ENCODE results near the gene LMTK3. TPM values are rescaled to one million over a fixed set of nuclear protein-coding genes. Genes with fewer than 3 reads are reported as not detected.

Gene LMTK3
- total RNA-seq, 1 donor from 2014 or later: 0.67 TPM

GRCh38 chr19:48513289-48514122, 1.9 kb upstream of the LMTK3 start:
- H3K27me3 Mint-ChIP-seq (ENCODE audit: low read depth): peaks cover 8% of the 10 kb centered on the region
- peaks cover 12% of the 10 kb centered on the region for H3K4me1 Mint-ChIP-seq (ENCODE audit: low read depth)
- H3K36me3 Mint-ChIP-seq (ENCODE audit: low read depth): no peaks in the 10 kb centered on the region
- no peak for DNase-seq (ENCODE audit: low spot score)
- H3K4me3 Mint-ChIP-seq (ENCODE audit: unreplicated experiment): no peak overlapping the region
- H3K27ac Mint-ChIP-seq (ENCODE audit: unreplicated experiment): no peak overlapping the region
- TF ChIP-seq, protein P1, sequence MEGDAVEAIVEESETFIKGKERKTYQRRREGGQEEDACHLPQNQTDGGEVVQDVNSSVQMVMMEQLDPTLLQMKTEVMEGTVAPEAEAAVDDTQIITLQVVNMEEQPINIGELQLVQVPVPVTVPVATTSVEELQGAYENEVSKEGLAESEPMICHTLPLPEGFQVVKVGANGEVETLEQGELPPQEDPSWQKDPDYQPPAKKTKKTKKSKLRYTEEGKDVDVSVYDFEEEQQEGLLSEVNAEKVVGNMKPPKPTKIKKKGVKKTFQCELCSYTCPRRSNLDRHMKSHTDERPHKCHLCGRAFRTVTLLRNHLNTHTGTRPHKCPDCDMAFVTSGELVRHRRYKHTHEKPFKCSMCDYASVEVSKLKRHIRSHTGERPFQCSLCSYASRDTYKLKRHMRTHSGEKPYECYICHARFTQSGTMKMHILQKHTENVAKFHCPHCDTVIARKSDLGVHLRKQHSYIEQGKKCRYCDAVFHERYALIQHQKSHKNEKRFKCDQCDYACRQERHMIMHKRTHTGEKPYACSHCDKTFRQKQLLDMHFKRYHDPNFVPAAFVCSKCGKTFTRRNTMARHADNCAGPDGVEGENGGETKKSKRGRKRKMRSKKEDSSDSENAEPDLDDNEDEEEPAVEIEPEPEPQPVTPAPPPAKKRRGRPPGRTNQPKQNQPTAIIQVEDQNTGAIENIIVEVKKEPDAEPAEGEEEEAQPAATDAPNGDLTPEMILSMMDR (IDR thresholded peaks at IDR 0.05): no peak
- H3K9me3 Mint-ChIP-seq (ENCODE audit: low read depth): no peaks in the 10 kb centered on the region

- Mint-ChIP-seq H3K4me3 (ENCODE audit: unreplicated experiment) (no peak overlapping the region), H3K27me3 (ENCODE audit: low read depth) (peaks cover 8% of the 10 kb centered on the region), H3K9me3 (ENCODE audit: low read depth) (no peaks in the 10 kb centered on the region), H3K36me3 (ENCODE audit: low read depth) (no peaks in the 10 kb centered on the region), H3K27ac (ENCODE audit: unreplicated experiment) (no peak overlapping the region), H3K4me1 (ENCODE audit: low read depth) (peaks cover 12% of the 10 kb centered on the region)
- DNase-seq (ENCODE audit: low spot score): no peak
- TF ChIP-seq, protein P1 (IDR thresholded peaks at IDR 0.05): no peak
Measured at GRCh38 chr19:48512504-48513288, 1.1 kb upstream of the LMTK3 start.

DNA sequence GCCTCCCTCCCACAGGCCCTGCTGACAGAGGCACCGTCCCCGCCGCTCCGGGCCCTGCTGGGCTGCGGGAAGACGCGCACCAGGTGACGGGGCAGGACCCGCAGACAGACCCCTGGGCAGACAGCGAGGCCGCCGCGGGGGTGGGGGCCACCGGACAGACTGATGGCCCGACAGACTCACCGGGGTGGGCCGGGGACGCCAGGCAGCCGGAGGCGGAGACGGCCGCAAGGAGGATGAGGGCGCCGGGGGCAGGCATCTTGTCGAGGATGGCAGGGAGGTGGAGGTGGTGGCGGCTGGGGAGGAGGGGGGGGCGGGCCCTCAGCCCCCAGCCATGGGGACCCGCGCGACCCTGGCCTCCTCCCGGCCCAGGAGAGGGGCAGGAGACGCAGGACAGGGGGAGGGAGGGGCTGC, 309 bp downstream of the LMTK3 start:
- no peak for DNase-seq (ENCODE audit: low spot score)
- no peaks in the 10 kb centered on the region for H3K36me3 Mint-ChIP-seq (ENCODE audit: low read depth)
- H3K4me1 Mint-ChIP-seq (ENCODE audit: low read depth): peaks cover 12% of the 10 kb centered on the region
- H3K27ac Mint-ChIP-seq (ENCODE audit: unreplicated experiment): no peak overlapping the region
- peaks cover 8% of the 10 kb centered on the region for H3K27me3 Mint-ChIP-seq (ENCODE audit: low read depth)
- H3K9me3 Mint-ChIP-seq (ENCODE audit: low read depth): no peaks in the 10 kb centered on the region
- TF ChIP-seq, protein P1 (IDR thresholded peaks at IDR 0.05): no peak
- no peak overlapping the region for H3K4me3 Mint-ChIP-seq (ENCODE audit: unreplicated experiment)

DNA sequence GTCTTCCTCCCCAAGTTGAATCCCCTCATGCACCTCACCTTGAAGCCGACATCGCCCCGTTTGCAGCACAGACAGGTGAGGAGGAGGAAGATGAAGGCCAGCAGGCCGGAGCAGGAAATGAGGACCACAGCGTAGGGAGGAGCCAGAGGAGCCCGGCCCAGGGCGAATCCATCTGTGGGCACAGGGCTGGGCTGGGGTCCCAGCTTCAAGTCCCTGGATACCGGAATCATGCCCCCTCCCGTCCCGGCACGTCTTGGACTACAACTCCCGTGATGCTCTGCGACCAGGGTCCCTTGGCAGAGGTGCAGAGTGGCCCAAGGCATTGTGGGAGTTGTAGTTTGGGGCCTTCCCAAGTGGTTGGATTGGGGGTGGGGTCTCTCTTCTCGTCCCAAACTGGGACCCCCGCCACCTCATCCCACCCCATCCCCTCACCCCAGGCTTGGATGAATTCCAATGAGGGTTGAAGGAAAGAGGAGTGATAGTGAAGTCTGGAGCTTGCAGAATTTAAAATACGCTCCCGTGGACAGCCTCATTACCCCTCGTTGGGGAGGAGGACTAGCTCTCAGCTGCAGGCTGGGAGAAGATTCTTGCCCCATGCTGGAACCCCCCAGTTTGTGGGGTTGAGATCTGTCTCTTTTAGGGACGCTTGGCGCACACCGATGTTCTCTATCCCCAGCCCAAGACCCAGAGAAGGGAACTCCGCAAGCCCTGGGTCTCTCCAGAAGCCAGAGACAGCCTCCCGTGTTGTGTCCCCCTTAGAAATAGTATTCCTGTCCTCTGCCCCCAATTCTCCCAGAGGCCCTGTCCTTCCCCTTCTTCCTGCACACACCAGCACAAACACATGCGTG, 990 bp downstream of the LMTK3 start:
- TF ChIP-seq, protein P1 (IDR thresholded peaks at IDR 0.05): no peak
- H3K4me1 Mint-ChIP-seq (ENCODE audit: low read depth): peaks cover 12% of the 10 kb centered on the region
- no peaks in the 10 kb centered on the region for H3K36me3 Mint-ChIP-seq (ENCODE audit: low read depth)
- H3K27me3 Mint-ChIP-seq (ENCODE audit: low read depth): peaks cover 8% of the 10 kb centered on the region
- H3K27ac Mint-ChIP-seq (ENCODE audit: unreplicated experiment): no peak overlapping the region
- no peaks in the 10 kb centered on the region for H3K9me3 Mint-ChIP-seq (ENCODE audit: low read depth)
- peak overlapping the region; percentile 60 for H3K4me3 Mint-ChIP-seq (ENCODE audit: unreplicated experiment)
- DNase-seq (ENCODE audit: low spot score): no peak

All from chondrocyte (in vitro differentiated cells).